Ovary (tissue), 3 donors: Measurements from ENCODE around the gene RETN.
A peak's percentile ranks its signal among the peaks of the same experiment; 100 is the strongest.

ENCODE experiments used
- EP300 ChIP-seq: sonication (generic); formaldehyde crosslinking; IDR thresholded peaks from one replicate; pipeline ENCODE4 v1.6.1; 2017; ENCODE audit warnings: antibody characterized with exemption
- POLR2A ChIP-seq: fragments of 450-650 bp; IDR thresholded peaks from one replicate; pipeline ENCODE4 v1.6.1; 2017; ENCODE audit warnings: antibody characterized with exemption, mild to moderate bottlenecking, moderate library complexity
- TF ChIP-seq, protein P1 (sequence below), 3 donors: fragments of 450-650 bp in 2 of 3; fragments of 200-600 bp in 1 of 3; IDR thresholded peaks; one replicate each; pipeline versions ENCODE4 v1.5.1 to v1.8.0; 2016 to 2022; ENCODE audit warnings: antibody characterized with exemption in 3 of 3, mild to moderate bottlenecking in 1 of 3
- donor health status: DM: no; HTN: no; CAD: no.

- peak; percentile 9 for TF ChIP-seq POLR2A
- TF ChIP-seq, protein P1, sequence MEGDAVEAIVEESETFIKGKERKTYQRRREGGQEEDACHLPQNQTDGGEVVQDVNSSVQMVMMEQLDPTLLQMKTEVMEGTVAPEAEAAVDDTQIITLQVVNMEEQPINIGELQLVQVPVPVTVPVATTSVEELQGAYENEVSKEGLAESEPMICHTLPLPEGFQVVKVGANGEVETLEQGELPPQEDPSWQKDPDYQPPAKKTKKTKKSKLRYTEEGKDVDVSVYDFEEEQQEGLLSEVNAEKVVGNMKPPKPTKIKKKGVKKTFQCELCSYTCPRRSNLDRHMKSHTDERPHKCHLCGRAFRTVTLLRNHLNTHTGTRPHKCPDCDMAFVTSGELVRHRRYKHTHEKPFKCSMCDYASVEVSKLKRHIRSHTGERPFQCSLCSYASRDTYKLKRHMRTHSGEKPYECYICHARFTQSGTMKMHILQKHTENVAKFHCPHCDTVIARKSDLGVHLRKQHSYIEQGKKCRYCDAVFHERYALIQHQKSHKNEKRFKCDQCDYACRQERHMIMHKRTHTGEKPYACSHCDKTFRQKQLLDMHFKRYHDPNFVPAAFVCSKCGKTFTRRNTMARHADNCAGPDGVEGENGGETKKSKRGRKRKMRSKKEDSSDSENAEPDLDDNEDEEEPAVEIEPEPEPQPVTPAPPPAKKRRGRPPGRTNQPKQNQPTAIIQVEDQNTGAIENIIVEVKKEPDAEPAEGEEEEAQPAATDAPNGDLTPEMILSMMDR (IDR thresholded peaks at IDR 0.05) = peak in 1 of 3 donors; percentile 35
- TF ChIP-seq EP300 = no peak
Measured at GRCh38 chr19:7681340-7682174, 12.7 kb downstream of the RETN start.
